Keratinocyte (primary cell): ENCODE results near the gene CDC42EP1. TPM values are rescaled to one million over a fixed set of nuclear protein-coding genes. Genes with fewer than 3 reads are reported as not detected.

ENCODE experiments used
- DNase-seq: peaks from one replicate; pipeline ENCODE4 v3.0.0-alpha.2; 2011; ENCODE audit warnings: low read depth, missing footprints, low spot score
- FAIRE-seq: peaks from 2 replicates; lab custom pipeline; 2011; peaks lifted over from hg19 to GRCh38; lab: Jason Lieb, UNC
- H2AFZ ChIP-seq: 2 replicates; pipeline ENCODE4 v1.6.0; 2012; ENCODE audit warnings: low read length, control low read depth, inconsistent platforms; ENCODE audit not compliant: control insufficient read depth
- H3K27ac ChIP-seq: 2 replicates; pipeline ENCODE4 v1.5.1; 2011; ENCODE audit warnings: low read length; ENCODE audit not compliant: control insufficient read depth, insufficient read depth
- H3K27me3 ChIP-seq: 3 replicates; pipeline ENCODE4 v1.6.0; 2011; ENCODE audit warnings: low read length; ENCODE audit not compliant: control insufficient read depth, insufficient read depth; ENCODE audit errors: extremely low read depth
- H3K36me3 ChIP-seq, 2 experiments: 2 replicates in 1 of 2; 3 replicates in 1 of 2; pipeline ENCODE4 v1.5.1; 2011; ENCODE audit warnings: low read length in 2 of 2, mild to moderate bottlenecking in 1 of 2; ENCODE audit not compliant: control insufficient read depth in 2 of 2, insufficient read depth in 2 of 2; ENCODE audit errors: extremely low read depth in 1 of 2
- H3K4me1 ChIP-seq: 3 replicates; pipeline ENCODE4 v1.5.1; 2011; ENCODE audit warnings: low read length; ENCODE audit not compliant: control insufficient read depth, insufficient read depth; ENCODE audit errors: extremely low read depth
- H3K4me2 ChIP-seq: 3 replicates; pipeline ENCODE4 v1.6.0; 2011; ENCODE audit warnings: low read depth, low read length; ENCODE audit not compliant: control insufficient read depth, insufficient read depth; ENCODE audit errors: extremely low read depth
- H3K4me3 ChIP-seq, 3 experiments: fragments of 200-600 bp in 1 of 3; sonication (generic) in 1 of 3; 2 replicates in 2 of 3; 3 replicates in 1 of 3; pipeline ENCODE4 v1.5.1; 2011 to 2016; ENCODE audit warnings: low read length in 3 of 3, mild to moderate bottlenecking in 3 of 3, control low read depth in 2 of 3, inconsistent platforms in 1 of 3, low read depth in 1 of 3, mixed read lengths in 1 of 3, mixed run types in 1 of 3, moderate library complexity in 1 of 3; ENCODE audit not compliant: control insufficient read depth in 2 of 3, insufficient read depth in 2 of 3; ENCODE audit errors: extremely low read depth in 1 of 3
- H3K79me2 ChIP-seq: 2 replicates; pipeline ENCODE4 v1.6.0; 2012; ENCODE audit warnings: low read length; ENCODE audit not compliant: control insufficient read depth, insufficient read depth
- H3K9ac ChIP-seq: 3 replicates; pipeline ENCODE4 v1.6.0; 2011; ENCODE audit warnings: low read length; ENCODE audit not compliant: control insufficient read depth, insufficient read depth; ENCODE audit errors: extremely low read depth
- H3K9me1 ChIP-seq: 3 replicates; pipeline ENCODE4 v1.6.0; 2011; ENCODE audit warnings: low read length; ENCODE audit not compliant: control insufficient read depth, insufficient read depth; ENCODE audit errors: extremely low read depth
- H3K9me3 ChIP-seq: 2 replicates; pipeline ENCODE4 v1.5.1; 2012; ENCODE audit warnings: low read depth, low read length; ENCODE audit not compliant: control insufficient read depth
- H4K20me1 ChIP-seq: 3 replicates; pipeline ENCODE4 v1.6.0; 2011; ENCODE audit warnings: low read length; ENCODE audit not compliant: control insufficient read depth, insufficient read depth; ENCODE audit errors: extremely low read depth
- EZH2 ChIP-seq: IDR thresholded peaks from one replicate; pipeline ENCODE4 v1.6.1; 2012; ENCODE audit warnings: inconsistent platforms, mild to moderate bottlenecking, low read length, moderate library complexity
- dilution Hi-C: fragments of 300-500 bp; cut with MboI; formaldehyde crosslinking; loops from one replicate; pipeline ENCODE4 v1.7.0; 2020; ENCODE audit warnings: low sequenced_read_pairs; ENCODE audit not compliant: extremely low pct_ligation_motif_present
- polyA plus RNA-seq, 5 experiments: library from polyadenylated mRNA; depleted of rRNA in 3 of 5; stranded (reverse) in 3 of 5; stranded (forward) in 1 of 5; unstranded in 1 of 5; fragments of >200 nt; gene quantifications; 1 replicate in 1 of 5; 2 replicates in 3 of 5; 3 replicates in 1 of 5; pipeline versions ENCODE4 v1.2.1 to v1.2.3, GENCODE V29; 2011 to 2012; ENCODE audit warnings: missing spikeins in 2 of 5, low read depth in 1 of 5, low replicate concordance in 1 of 5
- TF ChIP-seq, protein P1 (sequence below), 3 experiments: IDR thresholded peaks in 1 of 3; conservative IDR thresholded peaks in 1 of 3; optimal IDR thresholded peaks in 1 of 3; 2 replicates in 2 of 3; 3 replicates in 1 of 3; pipeline versions ENCODE3 to v1.5.1; 2011; ENCODE audit warnings: low read length in 3 of 3, mild to moderate bottlenecking in 3 of 3, moderate library complexity in 2 of 3, control low read depth in 1 of 3, inconsistent platforms in 1 of 3; ENCODE audit not compliant: insufficient read depth in 2 of 3; ENCODE audit errors: extremely low read depth in 1 of 3

Gene CDC42EP1
- polyA plus RNA-seq, 1 donor (not counting 4 experiments of a cell fraction or from before 2014, with no cell fraction given): 10.5 TPM

DNA sequence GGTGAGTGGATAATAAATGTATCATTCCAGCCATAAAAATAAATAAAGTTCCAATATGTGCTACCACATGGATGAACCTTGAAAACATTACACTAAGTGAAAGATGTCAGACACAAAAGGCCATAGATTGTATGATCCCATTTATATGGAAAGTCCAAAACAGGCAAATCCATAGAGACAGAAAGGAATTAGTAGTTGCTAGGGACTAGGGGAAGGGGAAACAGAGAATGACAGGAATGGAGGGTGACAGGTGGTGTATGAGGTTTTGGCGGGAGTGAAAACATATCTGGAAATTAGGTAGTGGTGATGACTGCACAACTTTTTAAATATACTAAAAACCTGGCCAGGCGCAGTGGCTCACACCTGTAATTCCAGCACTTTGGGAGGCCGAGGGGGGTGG is 25.8 kb upstream of the CDC42EP1 start:
- FAIRE-seq: no peak
- no peak for TF ChIP-seq EZH2
- TF ChIP-seq, protein P1, sequence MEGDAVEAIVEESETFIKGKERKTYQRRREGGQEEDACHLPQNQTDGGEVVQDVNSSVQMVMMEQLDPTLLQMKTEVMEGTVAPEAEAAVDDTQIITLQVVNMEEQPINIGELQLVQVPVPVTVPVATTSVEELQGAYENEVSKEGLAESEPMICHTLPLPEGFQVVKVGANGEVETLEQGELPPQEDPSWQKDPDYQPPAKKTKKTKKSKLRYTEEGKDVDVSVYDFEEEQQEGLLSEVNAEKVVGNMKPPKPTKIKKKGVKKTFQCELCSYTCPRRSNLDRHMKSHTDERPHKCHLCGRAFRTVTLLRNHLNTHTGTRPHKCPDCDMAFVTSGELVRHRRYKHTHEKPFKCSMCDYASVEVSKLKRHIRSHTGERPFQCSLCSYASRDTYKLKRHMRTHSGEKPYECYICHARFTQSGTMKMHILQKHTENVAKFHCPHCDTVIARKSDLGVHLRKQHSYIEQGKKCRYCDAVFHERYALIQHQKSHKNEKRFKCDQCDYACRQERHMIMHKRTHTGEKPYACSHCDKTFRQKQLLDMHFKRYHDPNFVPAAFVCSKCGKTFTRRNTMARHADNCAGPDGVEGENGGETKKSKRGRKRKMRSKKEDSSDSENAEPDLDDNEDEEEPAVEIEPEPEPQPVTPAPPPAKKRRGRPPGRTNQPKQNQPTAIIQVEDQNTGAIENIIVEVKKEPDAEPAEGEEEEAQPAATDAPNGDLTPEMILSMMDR (optimal IDR thresholded peaks at IDR 0.05 in 1 of 3, IDR thresholded peaks at IDR 0.05 in 1 of 3, conservative IDR thresholded peaks at IDR 0.05 in 1 of 3; ENCODE audit: extremely low read depth in 1 of 3, insufficient read depth in 2 of 3, low read length in 3 of 3): no peak
- no peak for DNase-seq
- H4K20me1 ChIP-seq: no peaks in the 10 kb centered on the region
- H3K27me3 ChIP-seq: no peaks in the 10 kb centered on the region
- no peaks in the 10 kb centered on the region for H3K36me3 ChIP-seq
- no peak overlapping the region for H3K9ac ChIP-seq
- H3K9me1 ChIP-seq: no peaks in the 10 kb centered on the region
- H2AFZ ChIP-seq: no peak overlapping the region
- H3K79me2 ChIP-seq: no peaks in the 10 kb centered on the region
- dilution Hi-C loops: no loop called here
- peaks cover 25% of the 10 kb centered on the region for H3K4me1 ChIP-seq
- peak overlapping the region; percentile 19 for H3K27ac ChIP-seq
- H3K4me3 ChIP-seq: no peak overlapping the region
- no peaks in the 10 kb centered on the region for H3K9me3 ChIP-seq
- H3K4me2 ChIP-seq: no peak overlapping the region

GRCh38 chr22:37535159-37535558 is 25.1 kb upstream of the CDC42EP1 start:
- Histone ChIP-seq H3K9me1 (no peaks in the 10 kb centered on the region), H3K4me3 (no peak overlapping the region), H3K9ac (no peak overlapping the region), H3K27ac (no peak overlapping the region), H3K9me3 (no peaks in the 10 kb centered on the region), H3K36me3 (no peaks in the 10 kb centered on the region), H4K20me1 (no peaks in the 10 kb centered on the region), H3K4me2 (no peak overlapping the region), H3K4me1 (peaks cover 22% of the 10 kb centered on the region), H3K79me2 (no peaks in the 10 kb centered on the region), H2AFZ (no peak overlapping the region), H3K27me3 (no peaks in the 10 kb centered on the region)
- no peak for FAIRE-seq
- TF ChIP-seq, protein P1 (optimal IDR thresholded peaks at IDR 0.05 in 1 of 3, IDR thresholded peaks at IDR 0.05 in 1 of 3, conservative IDR thresholded peaks at IDR 0.05 in 1 of 3; ENCODE audit: extremely low read depth in 1 of 3, insufficient read depth in 2 of 3, low read length in 3 of 3): no peak
- TF ChIP-seq EZH2: no peak
- DNase-seq: no peak
- dilution Hi-C loops: no loop called here
